ENCODE measurements around the gene SFPQ.
"Not testable (repeated sequence)": the region's sequence is repeated elsewhere in the genome, so short reads cannot be mapped to it uniquely, and the experiment has no call there.

SFPQ gene

GRCh38 chr1:35187816-35188342, 5.1 kb downstream of the SFPQ start:
- no peak for DNase-seq (ENCODE audit: low read depth in 2 of 2)

GRCh38 chr1:35186239-35186638, 6.7 kb downstream of the SFPQ start:
- no peak for DNase-seq (ENCODE audit: low read depth in 2 of 2)

GRCh38 chr1:35185200-35185599, 7.7 kb downstream of the SFPQ start:
- DNase-seq (ENCODE audit: low read depth in 2 of 2): no peak

GRCh38 chr1:35184495-35185199, 8.3 kb downstream of the SFPQ start:
- no peak for DNase-seq (ENCODE audit: low read depth in 2 of 2)

- DNase-seq (ENCODE audit: low read depth in 2 of 2): no peak
Observed at GRCh38 chr1:35181790-35182455, 11.0 kb downstream of the SFPQ start.

GRCh38 chr1:35180776-35181374, 12.1 kb downstream of the SFPQ start:
- no peak for DNase-seq (ENCODE audit: low read depth in 2 of 2)

GRCh38 chr1:35179908-35180307, 13.0 kb downstream of the SFPQ start:
- DNase-seq (ENCODE audit: low read depth in 2 of 2): no peak

GRCh38 chr1:35178874-35179380, 14.0 kb downstream of the SFPQ start:
- no peak for DNase-seq (ENCODE audit: low read depth in 2 of 2)

- DNase-seq (ENCODE audit: low read depth in 2 of 2): no peak
Observed at GRCh38 chr1:35178295-35178695, 14.7 kb downstream of the SFPQ start.

- DNase-seq (ENCODE audit: low read depth in 2 of 2): no peak
Observed at GRCh38 chr1:35177237-35177786, 15.6 kb downstream of the SFPQ start.

- DNase-seq (ENCODE audit: low read depth in 2 of 2): no peak
Observed at GRCh38 chr1:35175602-35176001, 17.3 kb downstream of the SFPQ start.

GRCh38 chr1:35175098-35175576, 17.8 kb downstream of the SFPQ start:
- no peak for DNase-seq (ENCODE audit: low read depth in 2 of 2)

GRCh38 chr1:35173909-35174540, 18.9 kb downstream of the SFPQ start:
- no peak for DNase-seq (ENCODE audit: low read depth in 2 of 2)

GRCh38 chr1:35173491-35173890, 19.5 kb downstream of the SFPQ start:
- no peak for DNase-seq (ENCODE audit: low read depth in 2 of 2)

GRCh38 chr1:35172022-35172421, 20.9 kb downstream of the SFPQ start:
- DNase-seq (ENCODE audit: low read depth in 2 of 2): no peak

- DNase-seq (ENCODE audit: low read depth in 2 of 2): no peak
Observed at GRCh38 chr1:35171579-35171978, 21.4 kb downstream of the SFPQ start.

- DNase-seq (ENCODE audit: low read depth in 2 of 2): no peak
Observed at GRCh38 chr1:35164893-35165292, 28.1 kb downstream of the SFPQ start.

GRCh38 chr1:35151220-35151619, 41.7 kb downstream of the SFPQ start:
- DNase-seq (ENCODE audit: low read depth in 2 of 2): no peak

- DNase-seq (ENCODE audit: low read depth in 2 of 2): not testable (repeated sequence)
Observed at GRCh38 chr1:35145892-35146549, 46.9 kb downstream of the SFPQ start.

- DNase-seq (ENCODE audit: low read depth in 2 of 2): no peak
Observed at GRCh38 chr1:35143737-35144508, 49.0 kb downstream of the SFPQ start.

Data from stimulated activated CD8-positive, alpha-beta memory T cell treated with anti-CD3 and anti-CD28 coated beads, Interleukin-2, amount 100 ng/mL, for 1 hour (primary cell).